Cardiac muscle cell (in vitro differentiated cells and primary cell): Measurements from ENCODE around the gene ALDOC. TPM values are rescaled to one million over a fixed set of nuclear protein-coding genes. Genes with fewer than 3 reads are reported as not detected.

Source experiments
- DNase-seq, 2 donors: peaks; one replicate each; pipeline versions ENCODE4 v3.0.0 to v3.0.0-alpha.2; 2010 to 2017; ENCODE audit warnings: low read depth in 1 of 2, low spot score in 1 of 2
- H3K27ac ChIP-seq: fragments of 200-600 bp; sonication (generic); 2 replicates; pipeline ENCODE4 v1.5.1; 2016
- H3K27me3 ChIP-seq: fragments of 200-600 bp; sonication (generic); 2 replicates; pipeline ENCODE4 v1.6.0; 2016; ENCODE audit warnings: control low read depth
- H3K36me3 ChIP-seq: fragments of 200-600 bp; sonication (generic); 2 replicates; pipeline ENCODE4 v1.5.1; 2016; ENCODE audit warnings: control low read depth
- H3K4me1 ChIP-seq: fragments of 200-600 bp; sonication (generic); 2 replicates; pipeline ENCODE4 v1.8.1; 2017; ENCODE audit warnings: low read depth, mild to moderate bottlenecking, mixed run types
- H3K4me3 ChIP-seq: fragments of 200-600 bp; sonication (generic); 2 replicates; pipeline ENCODE4 v1.5.1; 2016; ENCODE audit warnings: mild to moderate bottlenecking
- H3K9me3 ChIP-seq: fragments of 200-600 bp; sonication (generic); 2 replicates; pipeline ENCODE4 v1.5.1; 2017; ENCODE audit warnings: low read depth, mild to moderate bottlenecking, control low read depth
- CTCF ChIP-seq: IDR thresholded peaks from 2 replicates; pipeline ENCODE4 v1.5.1; 2012; ENCODE audit warnings: low read depth, mild to moderate bottlenecking, low read length
- polyA plus RNA-seq: library from polyadenylated mRNA; unstranded; fragments of >200 nt; fragmentation: Nextera tagmentation; extraction: Ambion mirVana; gene quantifications from 2 replicates; pipeline ENCODE4 v1.2.1, GENCODE V29; 2016
- total RNA-seq: library from RNA; depleted of rRNA; stranded (reverse); fragments of >200 nt; gene quantifications from 2 replicates; pipeline ENCODE4 v1.2.3, GENCODE V29; 2016

ALDOC gene
- total and polyA plus RNA-seq, 2 experiments from 2014 or later, result 177 to 183 TPM

- no peaks in the 10 kb centered on the region for H3K9me3 ChIP-seq
- H3K27ac ChIP-seq, result no peak overlapping the region
- H3K27me3 ChIP-seq, result no peaks in the 10 kb centered on the region
- no peak for TF ChIP-seq CTCF
- H3K36me3 ChIP-seq, result peaks cover 7% of the 10 kb centered on the region
- DNase-seq, result no peak
- H3K4me3 ChIP-seq, result no peak overlapping the region
- H3K4me1 ChIP-seq, result peaks cover 23% of the 10 kb centered on the region
Measured at GRCh38 chr17:28574526-28574925, 2.2 kb downstream of the ALDOC start.

GRCh38 chr17:28573966-28574480, 2.7 kb downstream of the ALDOC start:
- no peaks in the 10 kb centered on the region for H3K9me3 ChIP-seq
- no peak for TF ChIP-seq CTCF
- H3K4me1 ChIP-seq, result peaks cover 23% of the 10 kb centered on the region
- no peak overlapping the region for H3K27ac ChIP-seq
- no peaks in the 10 kb centered on the region for H3K27me3 ChIP-seq
- peaks cover 5% of the 10 kb centered on the region for H3K36me3 ChIP-seq
- H3K4me3 ChIP-seq, result no peak overlapping the region
- no peak for DNase-seq

- Histone ChIP-seq H3K36me3 (peaks cover under 1% of the 10 kb centered on the region), H3K9me3 (no peaks in the 10 kb centered on the region), H3K27me3 (no peaks in the 10 kb centered on the region), H3K4me3 (no peak overlapping the region), H3K4me1 (peaks cover 23% of the 10 kb centered on the region), H3K27ac (no peak overlapping the region)
- DNase-seq, result no peak
- TF ChIP-seq CTCF, result no peak
Measured at GRCh38 chr17:28573521-28573920, 3.2 kb downstream of the ALDOC start.

- H3K27me3 ChIP-seq, result no peaks in the 10 kb centered on the region
- no peak for TF ChIP-seq CTCF
- H3K4me3 ChIP-seq, result no peak overlapping the region
- no peaks in the 10 kb centered on the region for H3K36me3 ChIP-seq
- H3K9me3 ChIP-seq, result no peaks in the 10 kb centered on the region
- H3K27ac ChIP-seq, result no peak overlapping the region
- peaks cover 23% of the 10 kb centered on the region for H3K4me1 ChIP-seq
- no peak for DNase-seq
Measured at GRCh38 chr17:28573040-28573380, 3.7 kb downstream of the ALDOC start.

- no peak overlapping the region for H3K27ac ChIP-seq
- peak overlapping the region; percentile 92 for H3K4me3 ChIP-seq
- no peak for DNase-seq
- TF ChIP-seq CTCF, result no peak
- H3K36me3 ChIP-seq, result no peaks in the 10 kb centered on the region
- H3K4me1 ChIP-seq, result peaks cover 23% of the 10 kb centered on the region
- H3K9me3 ChIP-seq, result no peaks in the 10 kb centered on the region
- no peaks in the 10 kb centered on the region for H3K27me3 ChIP-seq
Measured at GRCh38 chr17:28572259-28573039, 4.2 kb downstream of the ALDOC start.
